ENCODE results near the gene UBE2F.

GRCh38 chr2:238007924-238008323 lies 41.1 kb downstream of the UBE2F start:
- no peak for TF ChIP-seq FOXJ3 (CRISPR knock-in tag; IDR thresholded peaks at IDR 0.05)
- TF ChIP-seq ELK1 (CRISPR knock-in tag; IDR thresholded peaks at IDR 0.05): no peak
- no peak for TF ChIP-seq ZNF121 (CRISPR knock-in tag; conservative IDR thresholded peaks at IDR 0.05)
- TF ChIP-seq, protein P1, sequence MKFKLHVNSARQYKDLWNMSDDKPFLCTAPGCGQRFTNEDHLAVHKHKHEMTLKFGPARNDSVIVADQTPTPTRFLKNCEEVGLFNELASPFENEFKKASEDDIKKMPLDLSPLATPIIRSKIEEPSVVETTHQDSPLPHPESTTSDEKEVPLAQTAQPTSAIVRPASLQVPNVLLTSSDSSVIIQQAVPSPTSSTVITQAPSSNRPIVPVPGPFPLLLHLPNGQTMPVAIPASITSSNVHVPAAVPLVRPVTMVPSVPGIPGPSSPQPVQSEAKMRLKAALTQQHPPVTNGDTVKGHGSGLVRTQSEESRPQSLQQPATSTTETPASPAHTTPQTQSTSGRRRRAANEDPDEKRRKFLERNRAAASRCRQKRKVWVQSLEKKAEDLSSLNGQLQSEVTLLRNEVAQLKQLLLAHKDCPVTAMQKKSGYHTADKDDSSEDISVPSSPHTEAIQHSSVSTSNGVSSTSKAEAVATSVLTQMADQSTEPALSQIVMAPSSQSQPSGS (CRISPR knock-in tag; IDR thresholded peaks at IDR 0.05): no peak
- TF ChIP-seq, protein P2, sequence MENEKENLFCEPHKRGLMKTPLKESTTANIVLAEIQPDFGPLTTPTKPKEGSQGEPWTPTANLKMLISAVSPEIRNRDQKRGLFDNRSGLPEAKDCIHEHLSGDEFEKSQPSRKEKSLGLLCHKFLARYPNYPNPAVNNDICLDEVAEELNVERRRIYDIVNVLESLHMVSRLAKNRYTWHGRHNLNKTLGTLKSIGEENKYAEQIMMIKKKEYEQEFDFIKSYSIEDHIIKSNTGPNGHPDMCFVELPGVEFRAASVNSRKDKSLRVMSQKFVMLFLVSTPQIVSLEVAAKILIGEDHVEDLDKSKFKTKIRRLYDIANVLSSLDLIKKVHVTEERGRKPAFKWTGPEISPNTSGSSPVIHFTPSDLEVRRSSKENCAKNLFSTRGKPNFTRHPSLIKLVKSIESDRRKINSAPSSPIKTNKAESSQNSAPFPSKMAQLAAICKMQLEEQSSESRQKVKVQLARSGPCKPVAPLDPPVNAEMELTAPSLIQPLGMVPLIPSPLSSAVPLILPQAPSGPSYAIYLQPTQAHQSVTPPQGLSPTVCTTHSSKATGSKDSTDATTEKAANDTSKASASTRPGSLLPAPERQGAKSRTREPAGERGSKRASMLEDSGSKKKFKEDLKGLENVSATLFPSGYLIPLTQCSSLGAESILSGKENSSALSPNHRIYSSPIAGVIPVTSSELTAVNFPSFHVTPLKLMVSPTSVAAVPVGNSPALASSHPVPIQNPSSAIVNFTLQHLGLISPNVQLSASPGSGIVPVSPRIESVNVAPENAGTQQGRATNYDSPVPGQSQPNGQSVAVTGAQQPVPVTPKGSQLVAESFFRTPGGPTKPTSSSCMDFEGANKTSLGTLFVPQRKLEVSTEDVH (IDR thresholded peaks at IDR 0.05; ENCODE audit: low read depth, partially characterized antibody): no peak
- TF ChIP-seq ZNF431 (CRISPR knock-in tag; IDR thresholded peaks at IDR 0.05): no peak
- no peak for TF ChIP-seq CBFB (CRISPR knock-in tag; IDR thresholded peaks at IDR 0.05)
- TF ChIP-seq CTCF (IDR thresholded peaks at IDR 0.05 in 2 of 3, conservative IDR thresholded peaks at IDR 0.05 in 1 of 3; ENCODE audit: insufficient read depth in 2 of 3, low read depth in 1 of 3, low read length in 3 of 3): no peak
- no peak for TF ChIP-seq EGR1 (conservative IDR thresholded peaks at IDR 0.05)
- TF ChIP-seq CREB1 (IDR thresholded peaks at IDR 0.05): no peak
- TF ChIP-seq CREB1 (CRISPR knock-in tag; IDR thresholded peaks at IDR 0.05): no peak
- no peak for TF ChIP-seq POLR2A (conservative IDR thresholded peaks at IDR 0.05)
- TF ChIP-seq BRCA1 (IDR thresholded peaks at IDR 0.05): no peak
- no peak for TF ChIP-seq BRCA1 (CRISPR knock-in tag; IDR thresholded peaks at IDR 0.05)
- TF ChIP-seq PTTG1 (tag; IDR thresholded peaks at IDR 0.05; ENCODE audit: low read depth): no peak
- TF ChIP-seq FOXK2 (conservative IDR thresholded peaks at IDR 0.05 in 1 of 2, IDR thresholded peaks at IDR 0.05 in 1 of 2; ENCODE audit: low read depth in 2 of 2): no peak

Measured in K562 (cell line).